Coronary artery (tissue), 2 donors: ENCODE measurements around the gene KCNA5.
A peak's percentile ranks its signal among the peaks of the same experiment; 100 is the strongest.

Experiments
- DNase-seq: peaks from one replicate; pipeline ENCODE4 v3.0.0-alpha.2; 2017; ENCODE audit warnings: low spot score
- H3K27ac ChIP-seq, 2 donors: fragments of 200-600 bp; sonication (generic); one replicate each; pipeline ENCODE4 v1.5.1; 2016 to 2019
- H3K4me3 ChIP-seq: fragments of 200-600 bp; sonication (generic); 2 replicates; pipeline ENCODE4 v1.5.1; 2016; ENCODE audit warnings: mild to moderate bottlenecking, moderate library complexity
- CTCF ChIP-seq: fragments of 200-600 bp; sonication (generic); IDR thresholded peaks from one replicate; pipeline ENCODE4 v1.5.1; 2019; ENCODE audit warnings: antibody characterized with exemption

Gene KCNA5

GRCh38 chr12:5035618-5036017 lies 8.1 kb upstream of the KCNA5 start:
- no peak for TF ChIP-seq CTCF
- no peak for DNase-seq
- no peak overlapping the region for H3K4me3 ChIP-seq
- H3K27ac ChIP-seq: no peak overlapping the region

- TF ChIP-seq CTCF: no peak
- no peak overlapping the region for H3K4me3 ChIP-seq
- H3K27ac ChIP-seq: no peak overlapping the region
- DNase-seq: no peak
These were observed 7.6 kb upstream of the KCNA5 start for GRCh38 chr12:5036031-5036430.

- no peak for DNase-seq
- Histone ChIP-seq H3K27ac (no peak overlapping the region), H3K4me3 (no peak overlapping the region)
- no peak for TF ChIP-seq CTCF
These were observed 5.8 kb upstream of the KCNA5 start for GRCh38 chr12:5037795-5038357.

GRCh38 chr12:5038781-5039311 lies 4.8 kb upstream of the KCNA5 start:
- DNase-seq: no peak
- Histone ChIP-seq H3K27ac (no peak overlapping the region), H3K4me3 (no peak overlapping the region)
- TF ChIP-seq CTCF: no peak

GRCh38 chr12:5039815-5040214 lies 3.9 kb upstream of the KCNA5 start:
- no peak for DNase-seq
- Histone ChIP-seq H3K27ac (peak overlapping the region in 1 of 2 donors; percentile 20), H3K4me3 (no peak overlapping the region)
- TF ChIP-seq CTCF: no peak

GRCh38 chr12:5040368-5040767 lies 3.3 kb upstream of the KCNA5 start:
- TF ChIP-seq CTCF: no peak
- DNase-seq: no peak
- Histone ChIP-seq H3K4me3 (no peak overlapping the region), H3K27ac (peak overlapping the region in 1 of 2 donors; percentile 20)
